ENCODE data around the gene HOXB4.

Gene HOXB4

GRCh38 chr17:48571826-48572417 lies 6.2 kb downstream of the HOXB4 start:
- Mint-ChIP-seq H3K9me3 (no peaks in the 10 kb centered on the region), H3K4me1 (ENCODE audit: low read depth in 2 of 2) (peaks cover 0 to 9% of the 10 kb centered on the region in 2 donors), H3K27ac (no peak overlapping the region), H3K36me3 (ENCODE audit: insufficient read depth) (no peaks in the 10 kb centered on the region), H3K4me3 (no peak overlapping the region), H3K27me3 (no peaks in the 10 kb centered on the region)
- ATAC-seq (replicated peaks) (no peak), DNase-seq (no peak)

GRCh38 chr17:48571024-48571818 lies 6.9 kb downstream of the HOXB4 start:
- Mint-ChIP-seq H3K4me1 (ENCODE audit: low read depth in 2 of 2) (peaks cover 0 to 9% of the 10 kb centered on the region in 2 donors), H3K4me3 (no peak overlapping the region), H3K9me3 (no peaks in the 10 kb centered on the region), H3K36me3 (ENCODE audit: insufficient read depth) (no peaks in the 10 kb centered on the region), H3K27ac (no peak overlapping the region), H3K27me3 (no peaks in the 10 kb centered on the region)
- DNase-seq = no peak
- no peak for ATAC-seq (replicated peaks)

- Mint-ChIP-seq H3K27me3 (no peaks in the 10 kb centered on the region), H3K4me1 (ENCODE audit: low read depth in 2 of 2) (peaks cover 0 to 8% of the 10 kb centered on the region in 2 donors), H3K9me3 (no peaks in the 10 kb centered on the region), H3K27ac (no peak overlapping the region), H3K36me3 (ENCODE audit: insufficient read depth) (no peaks in the 10 kb centered on the region), H3K4me3 (no peak overlapping the region)
- DNase-seq = no peak
- ATAC-seq (replicated peaks) = no peak
Measured at GRCh38 chr17:48570325-48571023, 7.7 kb downstream of the HOXB4 start.

GRCh38 chr17:48569674-48570324 lies 8.4 kb downstream of the HOXB4 start:
- Mint-ChIP-seq H3K27ac (no peak overlapping the region), H3K4me1 (ENCODE audit: low read depth in 2 of 2) (peaks cover 0 to 8% of the 10 kb centered on the region in 2 donors), H3K27me3 (no peaks in the 10 kb centered on the region), H3K36me3 (ENCODE audit: insufficient read depth) (no peaks in the 10 kb centered on the region), H3K9me3 (no peaks in the 10 kb centered on the region), H3K4me3 (no peak overlapping the region)
- ATAC-seq (replicated peaks) = no peak
- DNase-seq = no peak

- Mint-ChIP-seq H3K4me1 (ENCODE audit: low read depth in 2 of 2) (peaks cover 0 to 8% of the 10 kb centered on the region in 2 donors), H3K27me3 (no peaks in the 10 kb centered on the region), H3K27ac (no peak overlapping the region), H3K36me3 (ENCODE audit: insufficient read depth) (no peaks in the 10 kb centered on the region), H3K9me3 (no peaks in the 10 kb centered on the region), H3K4me3 (no peak overlapping the region)
- DNase-seq = no peak
- ATAC-seq (replicated peaks) = no peak
Measured at GRCh38 chr17:48569240-48569582, 8.9 kb downstream of the HOXB4 start.

GRCh38 chr17:48568499-48569239 lies 9.5 kb downstream of the HOXB4 start:
- H3K27ac Mint-ChIP-seq = no peak overlapping the region
- ATAC-seq (replicated peaks) = no peak
- no peak for DNase-seq
- no peaks in the 10 kb centered on the region for H3K9me3 Mint-ChIP-seq
- no peaks in the 10 kb centered on the region for H3K36me3 Mint-ChIP-seq (ENCODE audit: insufficient read depth)
- H3K4me3 Mint-ChIP-seq = no peak overlapping the region
- peaks cover 0 to 6% of the 10 kb centered on the region in 2 donors for H3K4me1 Mint-ChIP-seq (ENCODE audit: low read depth in 2 of 2)
- no peaks in the 10 kb centered on the region for H3K27me3 Mint-ChIP-seq

- Mint-ChIP-seq H3K27ac (no peak overlapping the region), H3K4me1 (ENCODE audit: low read depth in 2 of 2) (peaks cover 0 to 3% of the 10 kb centered on the region in 2 donors), H3K27me3 (no peaks in the 10 kb centered on the region), H3K36me3 (ENCODE audit: insufficient read depth) (no peaks in the 10 kb centered on the region), H3K9me3 (no peaks in the 10 kb centered on the region), H3K4me3 (no peak overlapping the region)
- DNase-seq = no peak
- no peak for ATAC-seq (replicated peaks)
Measured at GRCh38 chr17:48567646-48568354, 10.3 kb downstream of the HOXB4 start.

GRCh38 chr17:48567209-48567608 lies 10.9 kb downstream of the HOXB4 start:
- ATAC-seq (replicated peaks) (no peak), DNase-seq (no peak)
- Mint-ChIP-seq H3K36me3 (ENCODE audit: insufficient read depth) (no peaks in the 10 kb centered on the region), H3K4me1 (ENCODE audit: low read depth in 2 of 2) (peaks cover 0 to 5% of the 10 kb centered on the region in 2 donors), H3K9me3 (no peaks in the 10 kb centered on the region), H3K27ac (no peak overlapping the region), H3K27me3 (no peaks in the 10 kb centered on the region), H3K4me3 (no peak overlapping the region)

GRCh38 chr17:48566717-48567116 lies 11.4 kb downstream of the HOXB4 start:
- no peak for ATAC-seq (replicated peaks)

GRCh38 chr17:48565925-48566710 lies 12.0 kb downstream of the HOXB4 start:
- Mint-ChIP-seq H3K27me3 (no peaks in the 10 kb centered on the region), H3K4me1 (ENCODE audit: low read depth in 2 of 2) (peaks cover 4 to 12% of the 10 kb centered on the region in 2 donors), H3K4me3 (no peak overlapping the region), H3K9me3 (no peaks in the 10 kb centered on the region), H3K27ac (no peak overlapping the region), H3K36me3 (ENCODE audit: insufficient read depth) (no peaks in the 10 kb centered on the region)
- DNase-seq = no peak
- ATAC-seq (replicated peaks) = no peak

More at GRCh38 chr17:48566717-48567116, 11.4 kb downstream of the HOXB4 start:
- DNase-seq = no peak
- Mint-ChIP-seq H3K9me3 (no peaks in the 10 kb centered on the region), H3K4me3 (no peak overlapping the region), H3K4me1 (ENCODE audit: low read depth in 2 of 2) (peaks cover 2 to 7% of the 10 kb centered on the region in 2 donors), H3K36me3 (ENCODE audit: insufficient read depth) (no peaks in the 10 kb centered on the region), H3K27me3 (no peaks in the 10 kb centered on the region), H3K27ac (no peak overlapping the region)

- Mint-ChIP-seq H3K4me1 (ENCODE audit: low read depth in 2 of 2) (peaks cover 4 to 12% of the 10 kb centered on the region in 2 donors), H3K36me3 (ENCODE audit: insufficient read depth) (no peaks in the 10 kb centered on the region), H3K27ac (no peak overlapping the region), H3K4me3 (no peak overlapping the region), H3K9me3 (no peaks in the 10 kb centered on the region), H3K27me3 (no peaks in the 10 kb centered on the region)
- DNase-seq (no peak), ATAC-seq (replicated peaks) (no peak)
Measured at GRCh38 chr17:48565022-48565554, 13.1 kb downstream of the HOXB4 start.
